ENCODE results near the gene TMIGD2.
A peak's percentile ranks its signal among the peaks of the same experiment; 100 is the strongest.

The TMIGD2 gene

DNA sequence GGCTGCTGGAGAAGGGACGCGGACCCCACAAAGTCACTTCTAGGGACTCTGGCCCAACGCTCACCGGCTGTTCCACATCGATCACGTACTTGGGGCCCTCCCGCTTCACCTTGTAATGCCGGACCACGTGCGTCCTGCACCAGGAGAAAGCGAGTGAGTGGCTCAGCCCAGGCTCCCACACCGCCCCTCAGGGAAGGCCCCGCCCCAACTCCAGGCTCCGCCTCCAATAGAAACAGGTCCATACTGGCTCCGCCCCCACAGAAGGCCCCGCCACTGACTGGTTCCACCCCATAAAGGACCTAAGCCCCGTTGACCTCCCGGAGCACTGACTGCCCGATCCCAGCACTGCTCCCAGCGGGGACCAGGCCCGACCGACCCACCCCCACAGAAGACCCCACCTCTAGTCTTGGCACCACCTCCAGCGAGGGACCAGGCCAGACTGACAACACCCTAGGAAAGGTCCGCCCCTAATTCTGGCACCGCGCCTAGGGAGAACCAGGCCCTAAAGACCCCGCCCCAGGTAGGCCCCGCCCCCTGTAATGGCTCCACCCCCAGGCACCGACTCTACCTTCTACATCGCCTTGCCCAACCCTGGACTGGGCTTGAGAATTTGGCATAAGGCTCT, 25.2 kb upstream of the TMIGD2 start:
- Histone ChIP-seq H3K4me3 (no peak overlapping the region), H3K9me3 (no peaks in the 10 kb centered on the region), H3K4me2 (peak overlapping the region; percentile 65), H4K20me1 (no peaks in the 10 kb centered on the region), H3K36me3 (0 out of 2 replicates have a peak, but pooled peaks cover 17% of the 10 kb centered on the region), H3K27me3 (peaks cover 7% of the 10 kb centered on the region; the same call in 1 of the 2 replicates), H3K27ac (no peak overlapping the region), H3K4me1 (peaks cover 28% of the 10 kb centered on the region), H3K9ac (no peak overlapping the region)
- TF ChIP-seq Cebpa-rat (IDR thresholded peaks at IDR 0.05) = no peak

DNA sequence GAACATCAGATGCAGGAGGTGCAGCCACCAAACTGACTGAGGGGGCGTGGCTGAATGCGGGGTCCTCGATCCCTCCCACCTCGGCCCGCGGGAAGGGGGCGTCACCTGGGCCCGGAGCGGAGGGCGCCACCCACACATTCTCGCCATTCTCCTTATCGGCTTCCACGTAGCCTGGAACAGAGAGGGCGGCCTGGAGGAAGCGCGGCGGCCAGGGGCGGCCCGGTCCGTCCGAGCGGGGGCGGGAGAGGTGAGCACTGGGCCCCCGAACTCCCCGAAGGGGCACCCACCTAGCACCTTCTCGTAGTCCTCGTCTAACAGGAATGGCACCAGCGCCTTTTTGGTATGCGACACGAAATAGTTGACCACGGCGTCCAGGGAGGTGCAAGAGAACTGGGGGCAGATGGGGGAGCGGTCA, 24.7 kb upstream of the TMIGD2 start:
- Histone ChIP-seq H3K4me3 (no peak overlapping the region), H3K36me3 (0 out of 2 replicates have a peak, but pooled peaks cover 18% of the 10 kb centered on the region)

DNA sequence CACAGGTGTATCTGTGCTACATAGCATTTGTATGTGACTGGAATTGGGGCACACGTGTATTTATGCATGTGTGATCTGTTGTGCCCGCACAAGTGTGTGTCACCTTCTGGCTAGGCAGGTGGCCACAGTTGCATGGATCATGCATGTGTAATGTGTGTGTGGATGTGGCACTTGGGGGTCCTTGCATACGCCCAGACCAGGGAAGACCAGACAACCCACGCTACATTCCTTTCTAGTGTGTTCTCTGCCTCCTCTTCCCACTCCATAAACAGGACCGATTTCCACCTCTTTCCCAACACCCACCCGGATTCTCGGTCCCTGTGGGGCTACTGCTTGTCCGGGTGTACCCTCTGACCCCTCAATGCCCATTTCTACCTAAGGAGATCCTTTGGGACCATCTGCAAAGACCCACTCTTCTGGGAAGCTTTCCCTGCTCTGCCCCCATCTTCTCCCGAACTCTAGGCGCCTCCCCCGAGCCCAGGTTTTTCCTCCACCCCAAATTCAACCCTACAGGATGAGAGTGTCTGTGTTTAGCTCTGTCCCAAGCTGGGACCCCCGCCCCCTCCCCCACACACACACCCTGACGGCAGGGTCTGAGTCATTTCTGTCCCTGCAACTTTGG, 24.1 kb upstream of the TMIGD2 start:
- H3K4me1 ChIP-seq = peaks cover 23% of the 10 kb centered on the region
- peak overlapping the region; percentile 35 for H3K4me2 ChIP-seq
- 0 out of 2 replicates have a peak, but pooled peaks cover 18% of the 10 kb centered on the region for H3K36me3 ChIP-seq
- peaks cover 9% of the 10 kb centered on the region for H3K9me3 ChIP-seq
- H3K9ac ChIP-seq = no peak overlapping the region
- peaks cover 7% of the 10 kb centered on the region; the same call in 1 of the 2 replicates for H3K27me3 ChIP-seq
- H3K27ac ChIP-seq = no peak overlapping the region
- no peak overlapping the region for H3K4me3 ChIP-seq
- no peaks in the 10 kb centered on the region for H4K20me1 ChIP-seq
- no peak for TF ChIP-seq Cebpa-rat (IDR thresholded peaks at IDR 0.05)

More for the DNA sequence above, 24.7 kb upstream of the TMIGD2 start:
- no peak overlapping the region for H3K27ac ChIP-seq
- H3K4me1 ChIP-seq = peaks cover 28% of the 10 kb centered on the region
- TF ChIP-seq Cebpa-rat (IDR thresholded peaks at IDR 0.05) = no peak
- H3K27me3 ChIP-seq = peaks cover 7% of the 10 kb centered on the region; the same call in 1 of the 2 replicates
- H3K9me3 ChIP-seq = peaks cover 4% of the 10 kb centered on the region
- no peaks in the 10 kb centered on the region for H4K20me1 ChIP-seq
- H3K4me2 ChIP-seq = peak overlapping the region; percentile 35
- H3K9ac ChIP-seq = no peak overlapping the region

DNA sequence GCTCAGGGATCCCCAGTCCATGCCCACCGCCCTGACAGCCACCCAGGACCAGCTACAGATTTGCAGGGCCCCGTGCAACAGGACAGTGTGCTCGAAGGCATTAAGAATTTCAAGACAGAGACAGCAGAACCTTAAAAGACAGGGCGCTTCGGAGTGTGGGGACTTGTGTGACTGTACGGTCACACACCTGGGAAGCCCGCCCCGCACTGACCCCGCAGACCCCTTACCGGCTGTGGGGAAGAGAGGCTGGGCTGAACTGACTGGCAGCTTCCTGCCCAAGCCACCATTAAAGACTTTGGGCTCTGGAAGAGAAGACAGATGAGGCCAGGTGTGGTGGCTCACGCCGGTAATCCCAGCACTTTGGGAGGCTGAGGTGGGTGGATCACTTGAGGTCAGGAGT, 22.0 kb upstream of the TMIGD2 start:
- Histone ChIP-seq H3K4me1 (peaks cover 16% of the 10 kb centered on the region), H3K36me3 (peaks cover 21% of the 10 kb centered on the region), H3K4me3 (no peak overlapping the region), H3K9ac (no peak overlapping the region), H3K4me2 (no peak overlapping the region), H3K27me3 (peaks cover 7% of the 10 kb centered on the region; the same call in 1 of the 2 replicates), H4K20me1 (no peaks in the 10 kb centered on the region), H3K27ac (no peak overlapping the region), H3K9me3 (peaks cover 29% of the 10 kb centered on the region)
- no peak for TF ChIP-seq Cebpa-rat (IDR thresholded peaks at IDR 0.05)

DNA sequence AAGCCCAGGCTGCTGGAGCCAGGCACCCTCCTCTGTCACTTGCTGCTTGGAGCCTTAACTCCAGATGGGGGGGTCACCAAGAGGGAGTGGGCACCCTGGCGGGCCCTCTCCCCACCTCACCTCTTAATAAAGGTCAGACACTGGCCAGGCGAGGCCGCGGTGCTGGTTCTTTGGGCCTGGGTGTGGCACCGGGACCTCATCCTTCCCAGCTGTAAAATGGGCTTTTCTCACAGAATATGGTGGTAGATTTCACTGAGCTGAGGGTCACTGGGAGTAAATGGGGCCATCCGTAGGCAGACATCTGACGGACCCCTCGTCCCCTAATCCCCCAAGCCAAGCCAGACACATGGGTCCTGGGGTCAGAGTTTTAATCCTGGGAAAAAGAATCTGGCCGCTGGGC, 21.5 kb upstream of the TMIGD2 start:
- peaks cover 26% of the 10 kb centered on the region for H3K36me3 ChIP-seq
- peaks cover 7% of the 10 kb centered on the region; the same call in 1 of the 2 replicates for H3K27me3 ChIP-seq
- H3K4me2 ChIP-seq = no peak overlapping the region
- no peak overlapping the region for H3K4me3 ChIP-seq
- TF ChIP-seq Cebpa-rat (IDR thresholded peaks at IDR 0.05) = no peak
- H4K20me1 ChIP-seq = no peaks in the 10 kb centered on the region
- peaks cover 13% of the 10 kb centered on the region; the same call in 1 of the 2 replicates for H3K4me1 ChIP-seq
- no peak overlapping the region for H3K9ac ChIP-seq
- H3K9me3 ChIP-seq = peaks cover 34% of the 10 kb centered on the region
- no peak overlapping the region for H3K27ac ChIP-seq

DNA sequence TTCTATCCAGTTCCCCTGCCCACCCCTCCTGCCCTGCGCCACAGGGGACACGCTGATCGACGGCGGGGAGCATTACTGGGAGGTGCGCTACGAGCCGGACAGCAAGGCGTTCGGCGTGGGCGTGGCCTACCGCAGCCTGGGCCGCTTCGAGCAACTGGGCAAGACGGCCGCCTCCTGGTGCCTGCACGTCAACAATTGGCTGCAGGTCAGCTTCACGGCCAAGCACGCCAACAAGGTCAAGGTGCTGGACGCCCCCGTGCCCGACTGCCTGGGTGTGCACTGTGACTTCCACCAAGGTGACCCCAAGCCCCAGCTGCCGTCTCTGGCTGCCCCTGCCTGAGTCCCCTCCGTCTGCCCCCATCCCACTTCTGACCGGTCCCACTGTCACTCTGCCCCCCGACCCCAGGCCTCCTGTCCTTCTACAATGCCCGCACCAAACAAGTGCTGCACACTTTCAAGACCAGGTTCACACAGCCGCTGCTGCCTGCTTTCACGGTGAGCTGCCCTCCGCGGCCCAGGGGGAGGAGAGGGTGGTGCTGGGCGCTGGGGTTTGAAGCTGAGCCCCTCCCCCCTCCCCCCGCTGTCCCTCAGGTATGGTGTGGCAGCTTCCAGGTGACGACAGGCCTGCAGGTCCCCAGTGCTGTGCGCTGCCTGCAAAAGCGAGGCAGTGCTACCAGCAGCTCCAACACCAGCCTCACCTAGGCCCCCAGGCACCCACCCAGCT, 20.9 kb upstream of the TMIGD2 start:
- Histone ChIP-seq H3K4me1 (peaks cover 13% of the 10 kb centered on the region; the same call in 1 of the 2 replicates), H3K4me2 (no peak overlapping the region), H3K27ac (no peak overlapping the region), H4K20me1 (no peaks in the 10 kb centered on the region), H3K36me3 (peaks cover 32% of the 10 kb centered on the region), H3K4me3 (no peak overlapping the region), H3K27me3 (peaks cover 7% of the 10 kb centered on the region; the same call in 1 of the 2 replicates), H3K9me3 (peaks cover 35% of the 10 kb centered on the region), H3K9ac (no peak overlapping the region)
- TF ChIP-seq Cebpa-rat (IDR thresholded peaks at IDR 0.05) = no peak

DNA sequence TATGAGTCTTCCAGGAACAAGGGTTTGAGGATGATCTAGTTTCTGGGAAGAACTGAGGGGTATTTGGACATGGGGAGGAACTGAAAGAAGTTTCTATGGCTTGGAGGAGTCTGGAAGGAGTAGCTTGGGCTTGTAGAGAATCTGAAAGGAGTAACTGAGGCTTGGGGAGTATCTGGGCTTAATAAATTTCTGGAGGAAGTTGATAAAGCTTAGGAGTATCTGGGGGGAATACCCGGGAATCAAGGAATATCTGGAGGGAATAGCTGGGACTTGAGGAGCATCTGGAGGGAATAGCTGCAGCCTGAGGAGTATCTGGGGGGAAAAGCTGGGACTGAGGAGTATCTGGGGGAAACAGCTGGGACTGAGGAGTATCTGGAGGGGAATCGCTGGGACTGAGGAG, 18.2 kb upstream of the TMIGD2 start:
- Histone ChIP-seq H3K27me3 (no peaks in the 10 kb centered on the region), H3K4me3 (no peak overlapping the region), H3K27ac (no peak overlapping the region), H3K4me1 (no peaks in the 10 kb centered on the region), H3K4me2 (no peak overlapping the region), H4K20me1 (no peaks in the 10 kb centered on the region), H3K36me3 (peaks cover 59% of the 10 kb centered on the region), H3K9ac (no peak overlapping the region), H3K9me3 (peaks cover 35% of the 10 kb centered on the region)
- no peak for TF ChIP-seq Cebpa-rat (IDR thresholded peaks at IDR 0.05)

DNA sequence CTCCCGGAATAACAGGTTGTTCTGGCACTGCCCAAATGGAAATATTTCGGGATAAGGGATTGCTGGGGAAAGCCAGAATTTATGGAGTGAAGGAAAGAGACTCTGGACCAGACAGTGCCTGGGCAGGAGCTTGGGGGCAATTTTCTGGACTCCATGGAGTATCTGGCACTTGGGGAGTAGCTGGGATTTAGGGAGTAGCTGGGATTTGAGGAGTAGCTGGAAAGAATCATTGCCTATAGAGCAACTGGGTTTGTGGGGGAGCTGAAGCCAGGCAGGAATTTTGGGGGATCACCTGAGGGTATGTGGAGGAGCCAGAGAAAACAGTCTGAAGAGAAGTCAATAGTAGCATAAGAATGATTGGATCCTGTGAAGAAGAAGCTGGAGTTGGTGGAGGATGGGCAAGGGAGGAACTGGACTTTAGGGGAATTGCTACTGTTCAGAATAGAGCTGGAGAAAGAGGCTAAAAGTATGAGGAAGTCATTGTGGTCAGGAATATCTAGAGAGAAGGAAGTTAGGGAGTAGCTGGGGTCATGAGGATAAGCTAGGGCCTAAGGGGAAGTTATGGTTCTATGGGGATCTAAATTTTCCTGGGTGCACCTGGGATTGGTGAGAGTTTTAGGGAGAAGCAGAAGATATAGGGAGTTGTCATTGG, 17.0 kb upstream of the TMIGD2 start:
- Histone ChIP-seq H3K27me3 (no peaks in the 10 kb centered on the region), H3K4me1 (no peaks in the 10 kb centered on the region), H3K9me3 (peaks cover 35% of the 10 kb centered on the region), H3K27ac (no peak overlapping the region), H3K36me3 (peaks cover 68% of the 10 kb centered on the region), H3K4me3 (no peak overlapping the region), H3K4me2 (no peak overlapping the region), H4K20me1 (no peaks in the 10 kb centered on the region), H3K9ac (no peak overlapping the region)
- no peak for TF ChIP-seq Cebpa-rat (IDR thresholded peaks at IDR 0.05)

DNA sequence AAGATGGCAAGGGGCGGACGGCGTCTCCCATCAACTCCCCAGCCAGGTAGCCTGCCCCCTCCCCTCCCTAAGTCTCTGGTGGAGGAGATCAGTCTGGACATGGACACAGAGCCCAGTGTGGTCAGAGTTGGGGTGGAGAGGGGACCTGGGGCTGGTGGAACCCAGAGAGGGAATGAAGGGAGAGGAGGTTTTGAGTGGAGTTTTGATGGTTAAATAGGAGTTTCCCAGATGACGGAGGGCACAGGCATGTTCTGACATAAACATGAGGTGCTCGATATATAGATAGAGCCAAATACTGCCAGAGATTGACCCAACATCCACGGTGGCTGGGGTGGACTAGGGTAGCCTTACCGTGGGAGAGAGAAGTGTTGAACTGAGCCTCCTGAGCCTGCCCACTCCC, 16.3 kb upstream of the TMIGD2 start:
- no peak for TF ChIP-seq Cebpa-rat (IDR thresholded peaks at IDR 0.05)
- H3K4me2 ChIP-seq = no peak overlapping the region
- peaks cover 67% of the 10 kb centered on the region for H3K36me3 ChIP-seq
- no peaks in the 10 kb centered on the region for H3K27me3 ChIP-seq
- peaks cover 35% of the 10 kb centered on the region for H3K9me3 ChIP-seq
- H3K27ac ChIP-seq = no peak overlapping the region
- H3K4me1 ChIP-seq = no peaks in the 10 kb centered on the region
- H3K4me3 ChIP-seq = no peak overlapping the region
- no peak overlapping the region for H3K9ac ChIP-seq
- no peaks in the 10 kb centered on the region for H4K20me1 ChIP-seq

Data from BLaER1 (cell line).